Suprapubic skin (tissue), 4 donors: ENCODE results near the gene HNF1B.

Source experiments
- EP300 ChIP-seq: sonication (generic); formaldehyde crosslinking; IDR thresholded peaks from one replicate; pipeline ENCODE4 v1.6.1; 2017; ENCODE audit warnings: antibody characterized with exemption
- POLR2A ChIP-seq, 2 donors: fragments of 450-650 bp; IDR thresholded peaks; one replicate each; pipeline ENCODE4 v1.6.1; 2017; ENCODE audit warnings: antibody characterized with exemption in 2 of 2, mild to moderate bottlenecking in 2 of 2, moderate library complexity in 2 of 2
- POLR2AphosphoS5 ChIP-seq, 3 donors: sonication (generic); formaldehyde crosslinking; IDR thresholded peaks; one replicate each; pipeline ENCODE4 v1.6.1; 2017; ENCODE audit warnings: antibody characterized with exemption in 3 of 3
- TF ChIP-seq, protein P1 (sequence below), 2 donors: fragments of 200-600 bp in 1 of 2; fragments of 450-650 bp in 1 of 2; sonication (generic) in 1 of 2; IDR thresholded peaks; one replicate each; pipeline ENCODE4 v1.5.1; 2016 to 2019; ENCODE audit warnings: antibody characterized with exemption in 2 of 2, mild to moderate bottlenecking in 1 of 2, moderate library complexity in 1 of 2

DNA sequence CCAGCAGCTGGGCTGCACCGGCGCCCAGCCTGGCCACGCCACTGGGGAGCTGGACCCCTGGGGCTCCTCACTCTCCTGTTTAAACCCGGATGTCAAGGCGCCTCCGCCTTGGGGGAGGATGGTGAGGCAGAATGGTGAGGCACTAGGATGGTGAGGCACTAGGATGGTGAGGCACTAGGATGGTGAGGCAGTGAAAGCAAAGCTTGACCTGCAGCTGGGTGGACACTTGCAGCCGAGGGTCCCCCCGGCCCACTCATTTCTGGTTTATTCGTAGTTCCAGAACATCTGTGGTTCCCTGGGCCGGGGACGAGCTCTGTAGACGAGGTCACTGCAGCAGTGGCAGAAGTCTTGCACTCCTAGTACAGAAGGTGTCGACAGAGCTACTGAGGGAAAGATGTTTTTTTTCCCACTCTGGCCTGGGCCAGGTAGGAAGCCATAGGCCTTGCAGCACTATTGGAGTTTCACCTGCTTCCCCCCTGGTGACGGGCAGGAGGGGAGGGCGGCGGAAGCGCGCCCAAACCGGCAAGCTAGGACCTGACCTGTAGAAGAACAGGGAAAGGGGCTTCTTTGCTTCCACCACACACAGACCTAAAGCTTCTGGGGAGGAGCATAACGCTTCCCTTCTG, 1.1 kb upstream of the HNF1B start:
- TF ChIP-seq, protein P1, sequence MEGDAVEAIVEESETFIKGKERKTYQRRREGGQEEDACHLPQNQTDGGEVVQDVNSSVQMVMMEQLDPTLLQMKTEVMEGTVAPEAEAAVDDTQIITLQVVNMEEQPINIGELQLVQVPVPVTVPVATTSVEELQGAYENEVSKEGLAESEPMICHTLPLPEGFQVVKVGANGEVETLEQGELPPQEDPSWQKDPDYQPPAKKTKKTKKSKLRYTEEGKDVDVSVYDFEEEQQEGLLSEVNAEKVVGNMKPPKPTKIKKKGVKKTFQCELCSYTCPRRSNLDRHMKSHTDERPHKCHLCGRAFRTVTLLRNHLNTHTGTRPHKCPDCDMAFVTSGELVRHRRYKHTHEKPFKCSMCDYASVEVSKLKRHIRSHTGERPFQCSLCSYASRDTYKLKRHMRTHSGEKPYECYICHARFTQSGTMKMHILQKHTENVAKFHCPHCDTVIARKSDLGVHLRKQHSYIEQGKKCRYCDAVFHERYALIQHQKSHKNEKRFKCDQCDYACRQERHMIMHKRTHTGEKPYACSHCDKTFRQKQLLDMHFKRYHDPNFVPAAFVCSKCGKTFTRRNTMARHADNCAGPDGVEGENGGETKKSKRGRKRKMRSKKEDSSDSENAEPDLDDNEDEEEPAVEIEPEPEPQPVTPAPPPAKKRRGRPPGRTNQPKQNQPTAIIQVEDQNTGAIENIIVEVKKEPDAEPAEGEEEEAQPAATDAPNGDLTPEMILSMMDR (IDR thresholded peaks at IDR 0.05) = no peak
- TF ChIP-seq POLR2AphosphoS5 (IDR thresholded peaks at IDR 0.05) (no peak), EP300 (no peak), POLR2A (IDR thresholded peaks at IDR 0.05) (no peak)
